ENCODE data around the gene ITM2B.
"Not testable (repeated sequence)": the region's sequence is repeated elsewhere in the genome, so short reads cannot be mapped to it uniquely, and the experiment has no call there.

The ITM2B gene

GRCh38 chr13:48192411-48192935, 40.5 kb upstream of the ITM2B start:
- no peak for DNase-seq (ENCODE audit: low spot score)
- Histone ChIP-seq H3K4me3 (no peak overlapping the region), H3K27ac (no peak overlapping the region)
- TF ChIP-seq, protein P1, sequence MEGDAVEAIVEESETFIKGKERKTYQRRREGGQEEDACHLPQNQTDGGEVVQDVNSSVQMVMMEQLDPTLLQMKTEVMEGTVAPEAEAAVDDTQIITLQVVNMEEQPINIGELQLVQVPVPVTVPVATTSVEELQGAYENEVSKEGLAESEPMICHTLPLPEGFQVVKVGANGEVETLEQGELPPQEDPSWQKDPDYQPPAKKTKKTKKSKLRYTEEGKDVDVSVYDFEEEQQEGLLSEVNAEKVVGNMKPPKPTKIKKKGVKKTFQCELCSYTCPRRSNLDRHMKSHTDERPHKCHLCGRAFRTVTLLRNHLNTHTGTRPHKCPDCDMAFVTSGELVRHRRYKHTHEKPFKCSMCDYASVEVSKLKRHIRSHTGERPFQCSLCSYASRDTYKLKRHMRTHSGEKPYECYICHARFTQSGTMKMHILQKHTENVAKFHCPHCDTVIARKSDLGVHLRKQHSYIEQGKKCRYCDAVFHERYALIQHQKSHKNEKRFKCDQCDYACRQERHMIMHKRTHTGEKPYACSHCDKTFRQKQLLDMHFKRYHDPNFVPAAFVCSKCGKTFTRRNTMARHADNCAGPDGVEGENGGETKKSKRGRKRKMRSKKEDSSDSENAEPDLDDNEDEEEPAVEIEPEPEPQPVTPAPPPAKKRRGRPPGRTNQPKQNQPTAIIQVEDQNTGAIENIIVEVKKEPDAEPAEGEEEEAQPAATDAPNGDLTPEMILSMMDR (IDR thresholded peaks at IDR 0.05): no peak

DNA sequence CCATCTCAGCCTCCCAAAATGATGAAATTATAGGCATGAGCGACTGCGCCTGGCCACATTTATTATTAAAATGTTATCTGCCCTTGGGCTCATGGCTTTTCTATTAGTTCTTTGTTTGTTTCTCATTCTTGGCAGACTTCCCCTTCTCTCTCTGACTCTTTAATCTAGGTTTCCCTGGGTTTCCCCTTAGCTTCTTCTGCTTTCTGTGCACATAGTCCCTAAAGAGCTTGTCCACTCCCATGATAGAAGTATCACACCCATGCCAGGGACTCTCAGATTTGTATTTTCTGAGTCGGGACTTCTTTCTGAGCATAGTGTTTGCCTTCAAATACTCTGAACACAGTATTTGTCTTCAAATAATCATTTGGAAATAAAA, 38.6 kb upstream of the ITM2B start:
- TF ChIP-seq, protein P1 (IDR thresholded peaks at IDR 0.05): no peak
- DNase-seq (ENCODE audit: low spot score): no peak
- no peak overlapping the region for H3K4me3 ChIP-seq
- no peak overlapping the region for H3K27ac ChIP-seq

GRCh38 chr13:48199404-48199946, 33.5 kb upstream of the ITM2B start:
- Histone ChIP-seq H3K27ac (no peak overlapping the region), H3K4me3 (no peak overlapping the region)
- DNase-seq (ENCODE audit: low spot score): no peak
- TF ChIP-seq, protein P1 (IDR thresholded peaks at IDR 0.05): no peak

DNA sequence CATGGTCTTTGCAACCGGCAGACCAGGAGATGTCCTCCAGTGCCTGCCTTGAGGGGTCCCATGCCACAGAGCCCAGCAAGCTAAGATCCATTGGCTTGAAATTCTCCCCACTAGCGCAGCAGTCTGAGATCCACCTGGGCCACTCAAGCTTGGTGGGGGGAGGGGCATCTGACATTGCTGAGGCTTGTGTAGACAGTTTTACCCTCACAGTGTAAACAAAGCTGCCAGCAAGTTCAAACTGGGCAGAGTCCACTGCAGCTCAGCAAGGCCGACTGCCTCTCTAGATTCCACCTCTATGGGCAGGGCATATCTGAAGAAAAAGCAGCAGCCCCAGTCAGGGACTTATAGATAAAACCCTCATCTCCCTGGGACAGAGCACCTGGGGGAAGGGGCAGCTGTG, 32.0 kb upstream of the ITM2B start:
- TF ChIP-seq, protein P1 (IDR thresholded peaks at IDR 0.05): no peak
- Histone ChIP-seq H3K27ac (no peak overlapping the region), H3K4me3 (no peak overlapping the region)
- DNase-seq (ENCODE audit: low spot score): no peak

GRCh38 chr13:48207207-48207606, 25.8 kb upstream of the ITM2B start:
- not testable (repeated sequence) for H3K4me3 ChIP-seq; H3K27ac ChIP-seq; DNase-seq (ENCODE audit: low spot score)

GRCh38 chr13:48210178-48210577, 22.8 kb upstream of the ITM2B start:
- no peak for DNase-seq (ENCODE audit: low spot score)
- no peak overlapping the region for H3K27ac ChIP-seq
- TF ChIP-seq, protein P1 (IDR thresholded peaks at IDR 0.05): no peak

DNA sequence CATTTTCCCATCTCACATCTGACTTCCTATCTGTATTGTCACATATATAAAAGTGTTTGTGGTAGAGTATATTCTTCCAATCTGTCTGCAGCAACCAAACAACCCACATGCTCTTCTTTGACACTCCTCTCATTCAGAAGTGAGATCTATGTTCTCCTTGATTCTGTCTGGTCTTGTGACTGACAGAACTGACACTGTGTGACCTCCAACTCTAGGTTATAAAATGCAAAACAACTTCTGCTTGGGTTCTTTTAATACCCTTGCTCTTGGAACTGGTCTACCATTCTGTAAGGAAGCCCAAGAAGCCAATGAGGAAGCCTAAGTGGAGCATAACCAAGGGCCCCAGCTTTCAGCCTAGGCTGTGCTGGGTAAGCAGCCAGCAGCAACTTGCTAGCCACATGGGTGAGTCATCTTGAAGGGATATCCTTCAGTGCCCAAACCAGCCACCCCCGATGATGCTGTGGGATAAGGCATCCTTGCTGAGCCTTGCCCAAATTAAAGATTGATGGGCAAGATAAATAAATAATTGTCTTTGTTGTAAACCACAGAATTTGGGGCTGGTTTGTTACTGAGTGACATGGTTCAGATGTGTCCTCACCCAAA, 18.4 kb upstream of the ITM2B start:
- no peak overlapping the region for H3K4me3 ChIP-seq
- TF ChIP-seq, protein P1 (IDR thresholded peaks at IDR 0.05): no peak
- H3K27ac ChIP-seq: no peak overlapping the region
- no peak for DNase-seq (ENCODE audit: low spot score)

More at GRCh38 chr13:48210178-48210577, 22.8 kb upstream of the ITM2B start:
- H3K4me3 ChIP-seq: no peak overlapping the region

- not testable (repeated sequence) for DNase-seq (ENCODE audit: low spot score); H3K27ac ChIP-seq
Observed at GRCh38 chr13:48215511-48216203, 17.3 kb upstream of the ITM2B start.

More at GRCh38 chr13:48215511-48216203, 17.3 kb upstream of the ITM2B start:
- H3K4me3 ChIP-seq: not testable (repeated sequence)
